Measurements from ENCODE around the gene CD163L1.

Gene CD163L1

GRCh38 chr12:7362734-7363133 lies 81.2 kb downstream of the CD163L1 start:
- Histone ChIP-seq H3K4me2 (no peak overlapping the region), H3K36me3 (peaks cover 0 to 90% (median 0%) of the 10 kb centered on the region in 11 experiments; a peak in 6 of 22 replicates), H3K9me3 (replicated peaks in 1 of 11) (peaks cover 0 to 9% (median 5%) of the 10 kb centered on the region in 11 experiments; a peak in 7 of 22 replicates), H3K9ac (no peak overlapping the region), H4K20me1 (peaks cover 0 to 89% (median 0%) of the 10 kb centered on the region in 11 experiments; a peak in 3 of 22 replicates), H3K4me1 (peaks cover 0 to 2% (median under 1%) of the 10 kb centered on the region in 10 experiments; a peak in 4 of 20 replicates), H3K27ac (no peak overlapping the region), H3K27me3 (no peaks in the 10 kb centered on the region), H3K4me3 (no peak overlapping the region)
- TF ChIP-seq Cebpa-rat (IDR thresholded peaks at IDR 0.05) = no peak

DNA sequence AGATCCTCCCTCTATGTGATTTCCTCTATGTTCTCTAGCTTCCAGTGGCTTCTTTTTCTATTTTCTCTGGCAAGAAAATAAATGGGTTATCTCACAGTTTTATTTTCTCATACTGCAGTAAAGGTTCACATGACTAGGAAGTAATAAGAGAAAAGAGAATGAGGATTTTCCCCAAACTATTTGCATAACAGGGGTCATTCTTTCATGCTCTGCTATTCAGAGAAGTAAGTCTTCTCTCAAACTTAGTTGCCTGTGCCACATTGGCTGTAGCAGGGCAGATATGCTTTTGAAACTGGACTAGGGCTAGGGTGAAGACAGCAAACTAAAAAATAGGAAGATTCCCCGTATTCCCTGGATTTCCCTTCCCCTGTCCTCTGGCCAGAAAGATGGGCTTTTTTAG lies 82.7 kb downstream of the CD163L1 start:
- Histone ChIP-seq H3K9ac (no peak overlapping the region), H3K4me2 (no peak overlapping the region; a peak in 1 of 22 replicates), H3K4me3 (no peak overlapping the region), H3K27me3 (no peaks in the 10 kb centered on the region), H3K27ac (no peak overlapping the region), H3K36me3 (peaks cover 0 to 90% (median 8%) of the 10 kb centered on the region in 11 experiments; a peak in 10 of 22 replicates), H4K20me1 (peaks cover 0 to 90% (median 0%) of the 10 kb centered on the region in 11 experiments; a peak in 3 of 22 replicates), H3K4me1 (no peaks in the 10 kb centered on the region; a peak in 1 of 20 replicates), H3K9me3 (replicated peaks in 1 of 11) (peaks cover 0 to 9% (median 5%) of the 10 kb centered on the region in 11 experiments; a peak in 7 of 22 replicates)
- TF ChIP-seq Cebpa-rat (IDR thresholded peaks at IDR 0.05) = no peak

DNA sequence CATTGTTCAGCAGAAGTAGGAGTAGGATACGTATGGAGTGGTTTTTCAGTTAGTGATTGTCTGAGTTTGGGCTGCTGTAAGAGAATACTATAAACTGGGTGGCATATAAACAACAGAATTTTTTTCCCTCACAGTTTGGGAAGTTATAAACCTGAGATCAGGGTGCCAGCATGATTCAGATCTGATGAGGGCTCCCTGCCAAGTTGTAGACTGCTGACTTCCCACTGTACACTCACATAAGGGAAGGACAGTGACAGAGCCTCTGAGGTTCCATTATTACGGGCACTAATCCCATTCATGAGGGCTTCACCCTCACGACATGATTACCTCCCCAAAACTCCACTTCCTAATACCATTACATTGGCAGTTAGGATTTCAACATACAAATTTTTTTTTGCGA lies 89.4 kb downstream of the CD163L1 start:
- Histone ChIP-seq H3K4me3 (no peak overlapping the region), H3K9ac (no peak overlapping the region), H3K9me3 (replicated peaks in 1 of 11) (no peaks in the 10 kb centered on the region), H3K4me1 (no peaks in the 10 kb centered on the region), H3K27me3 (no peaks in the 10 kb centered on the region), H4K20me1 (peaks cover 0 to 74% (median 0%) of the 10 kb centered on the region in 11 experiments; a peak in 2 of 22 replicates), H3K27ac (no peak overlapping the region), H3K4me2 (no peak overlapping the region), H3K36me3 (peaks cover 0 to 81% (median 10%) of the 10 kb centered on the region in 11 experiments; a peak in 11 of 22 replicates)
- no peak for TF ChIP-seq Cebpa-rat (IDR thresholded peaks at IDR 0.05)

DNA sequence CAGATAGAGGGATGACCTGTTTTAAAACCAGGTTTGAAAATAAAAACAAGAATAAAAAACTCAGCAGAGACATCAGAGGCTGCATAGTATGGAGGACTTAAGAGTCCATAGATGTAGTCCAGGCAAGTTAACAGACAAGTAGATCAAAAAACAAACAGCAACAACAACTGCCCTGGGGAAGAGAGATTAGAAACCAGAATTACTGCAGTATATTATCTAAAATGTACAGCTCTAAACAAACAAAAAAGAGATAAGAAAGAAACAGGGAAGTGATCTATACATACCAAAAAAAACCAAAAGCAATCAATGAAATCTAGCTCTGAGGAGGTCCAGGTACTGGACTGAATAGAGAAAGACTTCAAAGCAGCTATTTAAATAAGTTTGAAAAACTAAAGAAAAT lies 91.3 kb downstream of the CD163L1 start:
- peaks cover 0 to 6% (median 0%) of the 10 kb centered on the region in 10 experiments; a peak in 6 of 20 replicates for H3K4me1 ChIP-seq
- no peaks in the 10 kb centered on the region for H3K27me3 ChIP-seq
- peaks cover 0 to 56% (median 0%) of the 10 kb centered on the region in 11 experiments; a peak in 2 of 22 replicates for H4K20me1 ChIP-seq
- peaks cover 0 to 62% (median 10%) of the 10 kb centered on the region in 11 experiments; a peak in 11 of 22 replicates for H3K36me3 ChIP-seq
- no peak overlapping the region for H3K9ac ChIP-seq
- no peak overlapping the region for H3K4me3 ChIP-seq
- TF ChIP-seq Cebpa-rat (IDR thresholded peaks at IDR 0.05) = no peak
- 0 out of 22 replicates have a peak, but pooled peaks cover 0 to under 1% (median 0%) of the 10 kb centered on the region in 11 experiments for H3K9me3 ChIP-seq (replicated peaks in 1 of 11)
- H3K4me2 ChIP-seq = no peak overlapping the region
- no peak overlapping the region for H3K27ac ChIP-seq

DNA sequence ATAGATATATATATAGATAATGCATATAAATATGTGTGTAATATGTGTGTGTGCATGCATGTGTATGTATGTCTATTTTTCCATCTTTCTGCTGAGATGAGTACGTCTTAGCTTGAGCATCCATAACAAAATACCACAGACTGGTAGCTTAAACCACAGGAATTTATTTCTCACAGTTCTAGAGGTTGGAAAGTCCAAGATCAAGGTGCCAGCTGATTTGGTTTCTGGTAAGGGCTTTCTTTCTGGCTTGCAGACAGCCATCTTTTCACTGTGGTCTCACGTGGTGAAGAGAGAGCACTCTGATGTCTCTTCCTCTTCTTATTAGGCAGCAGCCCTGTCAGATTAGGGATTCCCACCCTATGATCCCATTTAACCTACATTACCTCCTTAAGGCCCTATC lies 92.8 kb downstream of the CD163L1 start:
- peaks cover 7 to 20% (median 9%) of the 10 kb centered on the region in 10 experiments for H3K4me1 ChIP-seq
- peaks cover 0 to 41% (median 0%) of the 10 kb centered on the region in 11 experiments; a peak in 2 of 22 replicates for H4K20me1 ChIP-seq
- TF ChIP-seq Cebpa-rat (IDR thresholded peaks at IDR 0.05) = no peak
- H3K36me3 ChIP-seq = peaks cover 0 to 47% (median under 1%) of the 10 kb centered on the region in 11 experiments; a peak in 5 of 22 replicates
- H3K4me3 ChIP-seq = no peak overlapping the region
- no peaks in the 10 kb centered on the region for H3K27me3 ChIP-seq
- no peak overlapping the region for H3K27ac ChIP-seq
- no peak overlapping the region for H3K4me2 ChIP-seq
- H3K9me3 ChIP-seq (replicated peaks in 1 of 11) = 0 out of 22 replicates have a peak, but pooled peaks cover 0 to 5% (median 0%) of the 10 kb centered on the region in 11 experiments
- no peak overlapping the region for H3K9ac ChIP-seq

DNA sequence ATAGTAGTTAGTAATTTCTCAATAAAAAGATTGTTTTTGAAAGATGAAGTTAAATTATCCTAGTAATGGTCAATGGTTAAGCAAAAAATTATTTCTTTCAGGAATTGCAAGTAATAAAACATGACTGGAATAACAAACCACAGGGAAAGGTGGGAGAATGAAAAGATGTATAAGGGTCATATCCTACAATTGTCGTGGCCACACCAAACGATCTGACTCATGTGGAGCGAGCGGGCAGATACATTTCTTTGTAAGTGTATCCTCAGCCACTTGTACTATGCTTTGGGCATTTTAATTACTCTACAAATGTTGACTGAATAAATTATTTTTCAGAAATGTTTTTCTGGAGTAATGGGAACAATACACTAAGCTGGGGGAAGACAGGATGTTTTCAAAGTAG lies 94.5 kb downstream of the CD163L1 start:
- H3K9me3 ChIP-seq (replicated peaks in 1 of 11) = peaks cover 6 to 18% (median 14%) of the 10 kb centered on the region in 11 experiments
- peaks cover 0 to 34% (median 1%) of the 10 kb centered on the region in 11 experiments; a peak in 5 of 22 replicates for H3K36me3 ChIP-seq
- no peak for TF ChIP-seq Cebpa-rat (IDR thresholded peaks at IDR 0.05)
- H3K9ac ChIP-seq = no peak overlapping the region
- no peaks in the 10 kb centered on the region for H3K27me3 ChIP-seq
- no peak overlapping the region for H3K27ac ChIP-seq
- H4K20me1 ChIP-seq = peaks cover 0 to 28% (median 0%) of the 10 kb centered on the region in 11 experiments; a peak in 2 of 22 replicates
- peaks cover 7 to 37% (median 18%) of the 10 kb centered on the region in 10 experiments for H3K4me1 ChIP-seq
- no peak overlapping the region for H3K4me3 ChIP-seq
- no peak overlapping the region for H3K4me2 ChIP-seq

GRCh38 chr12:7346551-7347225 lies 97.3 kb downstream of the CD163L1 start:
- Histone ChIP-seq H3K27ac (peak overlapping the region in 5 of 11 experiments; percentile 8 to 43 (median 13); a peak in 4 of 22 replicates), H3K36me3 (peaks cover 0 to 38% (median 4%) of the 10 kb centered on the region in 11 experiments; a peak in 6 of 22 replicates), H3K4me2 (peak overlapping the region; percentile 17 to 78 (median 57)), H3K27me3 (no peaks in the 10 kb centered on the region), H3K4me1 (peaks cover 7 to 42% (median 18%) of the 10 kb centered on the region in 10 experiments), H3K9me3 (replicated peaks in 1 of 11) (peaks cover 31 to 44% (median 41%) of the 10 kb centered on the region in 11 experiments), H3K4me3 (0 out of 20 replicates have a peak overlapping the region, but pooled peaks of 1 of the 10 experiments have one; percentile 18), H3K9ac (no peak overlapping the region), H4K20me1 (peaks cover 0 to 4% (median 0%) of the 10 kb centered on the region in 11 experiments; a peak in 2 of 22 replicates)
- TF ChIP-seq Cebpa-rat (IDR thresholded peaks at IDR 0.05) = peak in 2 of 11 experiments; percentile 19 to 44; a peak in 2 of 22 replicates

- H3K36me3 ChIP-seq = peaks cover 0 to 48% (median 4%) of the 10 kb centered on the region in 11 experiments; a peak in 6 of 22 replicates
- peaks cover 0 to 4% (median 0%) of the 10 kb centered on the region in 11 experiments; a peak in 1 of 22 replicates for H4K20me1 ChIP-seq
- H3K27me3 ChIP-seq = no peaks in the 10 kb centered on the region
- TF ChIP-seq Cebpa-rat (IDR thresholded peaks at IDR 0.05) = no peak
- peaks cover 31 to 44% (median 42%) of the 10 kb centered on the region in 11 experiments for H3K9me3 ChIP-seq (replicated peaks in 1 of 11)
- H3K4me2 ChIP-seq = peak overlapping the region in 6 of 11 experiments; percentile 3 to 78 (median 55); a peak in 10 of 22 replicates
- H3K9ac ChIP-seq = no peak overlapping the region
- peaks cover 7 to 42% (median 18%) of the 10 kb centered on the region in 10 experiments for H3K4me1 ChIP-seq
- H3K27ac ChIP-seq = no peak overlapping the region; a peak in 2 of 22 replicates
- no peak overlapping the region for H3K4me3 ChIP-seq
Measured at GRCh38 chr12:7344833-7345606, 98.9 kb downstream of the CD163L1 start.
